ENCODE measurements around the gene MRPL22. TPM values are rescaled to one million over a fixed set of nuclear protein-coding genes. Genes with fewer than 3 reads are reported as not detected.

MRPL22 gene
- 10 to 100 TPM; 19.1 to 24.4 (median 22.2) TPM for total RNA-seq

GRCh38 chr5:154940772-154941620 lies at the start of gene MRPL22:
MRPL22 (plus strand) TSS chr5:154941073; CDS start chr5:154941111, 38 bp downstream.
- peak; percentile 91 to 98 for DNase-seq (ENCODE audit: low spot score in 2 of 2)
- TF ChIP-seq POLR2A (IDR thresholded peaks at IDR 0.05): no peak
- TF ChIP-seq, protein P1, sequence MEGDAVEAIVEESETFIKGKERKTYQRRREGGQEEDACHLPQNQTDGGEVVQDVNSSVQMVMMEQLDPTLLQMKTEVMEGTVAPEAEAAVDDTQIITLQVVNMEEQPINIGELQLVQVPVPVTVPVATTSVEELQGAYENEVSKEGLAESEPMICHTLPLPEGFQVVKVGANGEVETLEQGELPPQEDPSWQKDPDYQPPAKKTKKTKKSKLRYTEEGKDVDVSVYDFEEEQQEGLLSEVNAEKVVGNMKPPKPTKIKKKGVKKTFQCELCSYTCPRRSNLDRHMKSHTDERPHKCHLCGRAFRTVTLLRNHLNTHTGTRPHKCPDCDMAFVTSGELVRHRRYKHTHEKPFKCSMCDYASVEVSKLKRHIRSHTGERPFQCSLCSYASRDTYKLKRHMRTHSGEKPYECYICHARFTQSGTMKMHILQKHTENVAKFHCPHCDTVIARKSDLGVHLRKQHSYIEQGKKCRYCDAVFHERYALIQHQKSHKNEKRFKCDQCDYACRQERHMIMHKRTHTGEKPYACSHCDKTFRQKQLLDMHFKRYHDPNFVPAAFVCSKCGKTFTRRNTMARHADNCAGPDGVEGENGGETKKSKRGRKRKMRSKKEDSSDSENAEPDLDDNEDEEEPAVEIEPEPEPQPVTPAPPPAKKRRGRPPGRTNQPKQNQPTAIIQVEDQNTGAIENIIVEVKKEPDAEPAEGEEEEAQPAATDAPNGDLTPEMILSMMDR (IDR thresholded peaks at IDR 0.05): no peak
- WGBS, 2 donors: 1% methylated on average over 40 of the region's 40 CpGs
- intact Hi-C loops (cut with DNase I; ENCODE audit: low total_unique reads): no loop called here
- peak within 1 kb of the TSS; percentile 33 for H3K4me3 ChIP-seq (ENCODE audit: low read depth, poor library complexity, severe bottlenecking)

DNA sequence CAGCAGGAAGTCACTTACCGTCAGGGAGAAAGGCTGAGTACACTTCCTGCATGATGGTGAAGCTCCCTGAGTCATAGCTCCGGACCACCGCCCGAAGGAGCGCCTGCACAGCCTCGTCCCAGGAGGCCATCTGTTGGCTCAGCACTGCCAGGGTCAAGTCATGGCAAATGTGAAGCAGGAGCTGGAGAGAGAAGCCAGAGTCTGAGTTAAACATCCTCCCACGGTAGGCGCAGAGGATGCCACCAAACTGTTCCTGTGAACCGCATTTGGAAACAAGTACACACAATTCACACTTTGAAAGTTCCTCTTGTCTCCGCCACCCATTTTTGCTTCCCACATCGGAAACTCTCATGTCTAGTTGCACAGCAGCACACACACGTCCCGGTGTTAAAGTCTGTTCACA lies 48.5 kb upstream of the MRPL22 start:
- no peak for TF ChIP-seq POLR2A (IDR thresholded peaks at IDR 0.05)
- TF ChIP-seq, protein P1 (IDR thresholded peaks at IDR 0.05): no peak
- WGBS, 2 donors: 73 to 78% methylated on average over 13 of the region's 13 CpGs
- intact Hi-C loops (cut with DNase I; ENCODE audit: low total_unique reads): no loop called here
- DNase-seq (ENCODE audit: low spot score in 2 of 2): peak in 1 of 2 donors; percentile 74
- H3K4me3 ChIP-seq (ENCODE audit: low read depth, poor library complexity, severe bottlenecking): no peak overlapping the region

DNA sequence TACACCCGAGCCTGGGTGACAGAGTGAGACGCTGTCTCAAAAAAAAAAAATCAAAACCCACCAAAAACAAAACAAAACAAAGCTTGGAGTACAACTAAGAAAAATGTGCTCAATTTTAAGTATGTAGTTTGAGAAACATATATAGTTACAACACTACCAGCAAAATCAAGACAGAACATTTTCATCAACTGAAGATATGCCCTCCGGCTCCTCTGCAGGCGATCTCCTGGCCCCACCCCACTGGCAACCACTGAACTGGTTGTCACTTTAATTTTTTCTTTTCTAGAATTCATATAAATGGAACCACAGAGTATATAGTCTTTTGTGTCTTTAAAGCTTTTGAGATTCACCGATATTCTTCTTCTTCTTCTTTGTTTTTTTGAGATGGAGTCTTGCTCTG lies 47.5 kb upstream of the MRPL22 start:
- no peak for TF ChIP-seq POLR2A (IDR thresholded peaks at IDR 0.05)
- TF ChIP-seq, protein P1 (IDR thresholded peaks at IDR 0.05): no peak
- 76 to 87% methylated on average over 5 of the region's 5 CpGs for WGBS, 2 donors
- H3K4me3 ChIP-seq (ENCODE audit: low read depth, poor library complexity, severe bottlenecking): no peak overlapping the region
- intact Hi-C loops (cut with DNase I; ENCODE audit: low total_unique reads): no loop called here
- DNase-seq (ENCODE audit: low spot score in 2 of 2): no peak

GRCh38 chr5:154895606-154896561 lies 45.0 kb upstream of the MRPL22 start:
- intact Hi-C loops (cut with DNase I; ENCODE audit: low total_unique reads): no loop called here
- no peak overlapping the region for H3K4me3 ChIP-seq (ENCODE audit: low read depth, poor library complexity, severe bottlenecking)
- TF ChIP-seq POLR2A (IDR thresholded peaks at IDR 0.05): no peak
- TF ChIP-seq, protein P1 (IDR thresholded peaks at IDR 0.05): no peak

DNA sequence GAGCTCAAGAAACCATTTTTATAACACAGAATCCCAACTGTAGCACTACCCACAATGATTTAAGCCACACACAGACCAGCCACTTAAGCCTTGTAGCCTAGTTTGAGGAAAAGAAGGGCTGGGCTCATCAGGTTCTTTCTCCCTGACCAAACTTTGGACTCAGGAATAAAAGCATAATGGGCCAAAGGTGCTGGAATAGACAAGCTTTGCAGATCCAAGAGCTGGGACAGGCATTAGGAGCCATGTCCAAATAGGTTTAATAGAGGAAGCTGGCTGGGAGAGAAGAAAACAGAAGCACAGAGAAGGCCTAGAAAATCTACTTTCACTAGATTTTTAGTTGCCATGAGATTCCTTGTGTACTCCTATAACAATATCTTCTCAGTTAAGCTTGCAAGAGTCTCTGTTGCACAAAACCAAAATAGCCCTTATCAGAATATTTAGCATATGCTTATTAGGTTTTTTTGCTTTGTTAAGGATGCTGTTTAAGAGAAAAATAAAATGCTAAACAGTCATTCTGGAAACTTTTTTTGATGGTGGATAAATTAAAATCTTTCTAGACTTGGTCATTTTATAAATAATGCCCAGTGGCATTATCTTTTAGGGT lies 44.2 kb upstream of the MRPL22 start:
- no peak for DNase-seq (ENCODE audit: low spot score in 2 of 2)
- intact Hi-C loops (cut with DNase I; ENCODE audit: low total_unique reads): no loop called here
- TF ChIP-seq POLR2A (IDR thresholded peaks at IDR 0.05): no peak
- TF ChIP-seq, protein P1 (IDR thresholded peaks at IDR 0.05): no peak
- H3K4me3 ChIP-seq (ENCODE audit: low read depth, poor library complexity, severe bottlenecking): no peak overlapping the region

More at GRCh38 chr5:154895606-154896561, 45.0 kb upstream of the MRPL22 start:
- WGBS, 2 donors: 87% methylated on average over 14 of the region's 14 CpGs
- DNase-seq (ENCODE audit: low spot score in 2 of 2): peak in 1 of 2 donors; percentile 69
